ENCODE results near the gene ZNF550.

The ZNF550 gene

GRCh38 chr19:57559404-57560025 lies at the start of gene ZNF550:
Gene ZNF550 (minus strand): TSS chr19:57559863. CDS start chr19:57559682, 181 bp downstream.
- DNase-seq (ENCODE audit: low spot score): peak; percentile 89

- DNase-seq (ENCODE audit: low spot score): no peak
Measured at GRCh38 chr19:57606931-57607330, 47.3 kb upstream of the ZNF550 start.

GRCh38 chr19:57599761-57600383 lies 40.2 kb upstream of the ZNF550 start, which contains the start of gene ZNF530:
Gene ZNF530 (plus strand): TSS chr19:57599885. CDS start chr19:57604346, 4,461 bp downstream.
- DNase-seq (ENCODE audit: low spot score): peak; percentile 94

GRCh38 chr19:57599377-57599760 lies 39.7 kb upstream of the ZNF550 start:
- no peak for DNase-seq (ENCODE audit: low spot score)

- no peak for DNase-seq (ENCODE audit: low spot score)
Measured at GRCh38 chr19:57587529-57587928, 27.9 kb upstream of the ZNF550 start.

GRCh38 chr19:57583521-57584416 lies 24.1 kb upstream of the ZNF550 start, which contains the start of gene ZIK1:
Gene ZIK1 (plus strand): TSS chr19:57584145. CDS start chr19:57584357, 212 bp downstream.
- no peak for DNase-seq (ENCODE audit: low spot score)

GRCh38 chr19:57583104-57583520 lies 23.4 kb upstream of the ZNF550 start:
- DNase-seq (ENCODE audit: low spot score): no peak

GRCh38 chr19:57578487-57579205 lies 19.0 kb upstream of the ZNF550 start, which contains the start of gene ZNF416:
Gene ZNF416 (minus strand): TSS chr19:57578911. CDS start chr19:57578704, 207 bp downstream.
- DNase-seq (ENCODE audit: low spot score): peak; percentile 99

- no peak for DNase-seq (ENCODE audit: low spot score)
Measured at GRCh38 chr19:57576661-57577060, 17.0 kb upstream of the ZNF550 start.

- DNase-seq (ENCODE audit: low spot score): no peak
Measured at GRCh38 chr19:57572415-57572947, 12.8 kb upstream of the ZNF550 start.

GRCh38 chr19:57570707-57571106 lies 11.0 kb upstream of the ZNF550 start:
- DNase-seq (ENCODE audit: low spot score): no peak

GRCh38 chr19:57566396-57567265 lies 7.0 kb upstream of the ZNF550 start:
- DNase-seq (ENCODE audit: low spot score): no peak

GRCh38 chr19:57563547-57563946 lies 3.9 kb upstream of the ZNF550 start:
- DNase-seq (ENCODE audit: low spot score): no peak

GRCh38 chr19:57560049-57560491 lies 407 bp upstream of the ZNF550 start:
- DNase-seq (ENCODE audit: low spot score): no peak

GRCh38 chr19:57559008-57559403 lies 657 bp downstream of the ZNF550 start:
- DNase-seq (ENCODE audit: low spot score): peak; percentile 36

- no peak for DNase-seq (ENCODE audit: low spot score)
Measured at GRCh38 chr19:57558525-57558924, 1.1 kb downstream of the ZNF550 start.

- no peak for DNase-seq (ENCODE audit: low spot score)
Measured at GRCh38 chr19:57557659-57558058, 2.0 kb downstream of the ZNF550 start.

- DNase-seq (ENCODE audit: low spot score): no peak
Measured at GRCh38 chr19:57552432-57552831, 7.2 kb downstream of the ZNF550 start.

GRCh38 chr19:57546513-57546912 lies 13.2 kb downstream of the ZNF550 start:
- no peak for DNase-seq (ENCODE audit: low spot score)

GRCh38 chr19:57537953-57538547 lies 21.6 kb downstream of the ZNF550 start:
- DNase-seq (ENCODE audit: low spot score): no peak

Data from HuH-7 (cell line).